ENCODE results near the gene IL4R. TPM values are rescaled to one million over a fixed set of nuclear protein-coding genes. Genes with fewer than 3 reads are reported as not detected.
"Not testable (repeated sequence)": the region's sequence is repeated elsewhere in the genome, so short reads cannot be mapped to it uniquely, and the experiment has no call there.

Gene IL4R
- polyA plus RNA-seq, 3 donors = 14.3 to 17.3 (median 14.5) TPM

DNA sequence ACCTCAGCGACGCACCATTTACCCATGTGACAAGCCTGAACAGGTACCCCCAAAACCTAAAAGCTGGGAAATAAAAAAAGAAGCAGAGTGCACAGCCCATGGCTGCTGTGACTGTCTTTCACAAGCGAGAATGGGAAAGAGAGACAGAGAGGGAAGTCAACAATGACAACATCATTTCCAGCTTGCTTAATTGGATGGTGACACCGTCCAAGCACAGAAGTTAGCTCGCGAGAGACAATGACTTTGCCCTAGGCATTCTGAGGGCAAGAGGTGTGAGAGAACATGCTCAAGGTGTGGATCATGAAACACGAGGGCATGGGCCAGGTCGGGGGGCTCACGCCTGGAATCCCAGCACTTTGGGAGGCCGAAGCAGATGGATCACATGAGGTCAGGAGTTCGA lies 25.9 kb upstream of the IL4R start:
- DNase-seq (ENCODE audit: low read depth in 3 of 3, low spot score in 2 of 3) = no peak

DNA sequence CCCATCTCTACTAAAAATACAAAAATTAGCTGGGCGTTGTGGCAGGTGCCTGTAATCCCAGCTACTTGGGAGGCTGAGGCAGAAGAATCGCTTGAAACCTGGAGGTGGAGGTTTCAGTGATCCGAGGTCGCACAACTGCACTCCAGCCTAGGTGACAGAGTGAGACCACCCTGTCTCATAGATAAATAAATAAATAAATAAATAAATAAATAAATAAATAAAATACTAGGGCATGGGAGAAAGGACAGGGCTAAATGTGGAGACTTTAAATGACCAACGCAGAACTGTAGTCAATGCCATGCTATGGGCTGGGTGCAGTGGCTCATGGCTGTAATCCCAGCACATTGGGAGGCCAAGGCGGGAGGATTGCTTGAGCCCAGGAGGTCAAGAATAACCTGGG lies 25.5 kb upstream of the IL4R start:
- not testable (repeated sequence) for DNase-seq (ENCODE audit: low read depth in 3 of 3, low spot score in 2 of 3)

DNA sequence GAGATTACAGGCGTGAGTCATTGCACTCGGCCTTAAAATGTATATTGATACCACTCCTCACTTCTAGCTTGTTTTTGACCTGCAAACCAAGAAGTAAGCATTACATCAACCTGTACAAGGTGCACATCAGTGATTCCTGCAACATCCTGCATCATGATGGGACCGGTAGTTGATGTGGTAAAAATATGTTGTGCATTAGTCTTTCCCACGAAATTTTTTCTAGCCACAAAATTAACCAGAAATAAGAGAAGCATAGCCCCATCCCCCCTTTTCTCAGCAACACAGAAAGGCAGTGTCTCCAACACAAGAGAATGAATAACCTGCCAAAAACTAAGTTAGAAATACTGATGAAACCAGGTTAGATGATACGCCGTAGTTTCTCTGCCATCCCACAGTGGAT lies 24.1 kb upstream of the IL4R start:
- DNase-seq (ENCODE audit: low read depth in 3 of 3, low spot score in 2 of 3) = no peak

DNA sequence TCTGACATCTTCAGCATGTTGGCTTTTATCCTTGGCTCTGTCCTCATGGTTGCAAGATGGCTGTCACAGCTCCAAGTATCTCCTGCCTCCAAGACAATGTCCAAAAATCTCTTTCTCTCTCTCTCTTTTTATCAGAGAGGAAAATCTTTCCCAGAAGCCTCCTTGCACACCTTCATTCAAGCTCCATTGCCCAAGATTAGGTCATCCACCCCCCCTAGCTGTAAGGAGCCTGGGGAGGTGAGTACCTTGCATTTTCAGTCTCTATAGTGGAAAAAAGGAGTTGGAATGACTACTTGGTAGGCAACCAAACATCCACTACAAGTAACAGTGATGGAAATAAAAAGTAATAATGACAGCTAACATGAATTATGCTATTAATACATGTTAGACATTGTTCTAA lies 23.2 kb upstream of the IL4R start:
- no peak for DNase-seq (ENCODE audit: low read depth in 3 of 3, low spot score in 2 of 3)

- no peak for DNase-seq (ENCODE audit: low read depth in 3 of 3, low spot score in 2 of 3)
These were observed 22.7 kb upstream of the IL4R start for GRCh38 chr16:27291106-27291505.

GRCh38 chr16:27291722-27292240 lies 22.0 kb upstream of the IL4R start:
- DNase-seq (ENCODE audit: low read depth in 3 of 3, low spot score in 2 of 3) = no peak

DNA sequence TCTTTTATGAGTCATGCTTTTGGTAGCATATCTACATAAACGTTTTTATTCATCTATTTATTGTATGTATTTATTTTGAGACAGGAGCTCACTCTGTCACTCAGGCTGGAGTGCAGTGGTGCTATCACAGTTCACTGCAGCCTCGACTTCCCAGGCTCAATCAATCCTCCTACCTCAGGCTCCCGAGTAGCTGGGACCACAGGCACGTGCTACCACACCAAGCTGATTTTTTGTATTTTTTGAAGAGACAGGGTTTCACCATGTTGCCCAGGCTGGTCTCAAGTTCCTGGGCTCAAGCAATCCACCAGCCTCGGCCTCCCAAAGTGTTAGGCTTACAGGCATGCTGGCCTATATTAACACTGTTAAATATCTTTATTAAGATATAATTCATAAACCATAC lies 20.4 kb upstream of the IL4R start:
- no peak for DNase-seq (ENCODE audit: low read depth in 3 of 3, low spot score in 2 of 3)

- no peak for DNase-seq (ENCODE audit: low read depth in 3 of 3, low spot score in 2 of 3)
These were observed 15.6 kb upstream of the IL4R start for GRCh38 chr16:27298132-27298531.

- DNase-seq (ENCODE audit: low read depth in 3 of 3, low spot score in 2 of 3) = no peak
These were observed 12.4 kb upstream of the IL4R start for GRCh38 chr16:27301236-27301861.

DNA sequence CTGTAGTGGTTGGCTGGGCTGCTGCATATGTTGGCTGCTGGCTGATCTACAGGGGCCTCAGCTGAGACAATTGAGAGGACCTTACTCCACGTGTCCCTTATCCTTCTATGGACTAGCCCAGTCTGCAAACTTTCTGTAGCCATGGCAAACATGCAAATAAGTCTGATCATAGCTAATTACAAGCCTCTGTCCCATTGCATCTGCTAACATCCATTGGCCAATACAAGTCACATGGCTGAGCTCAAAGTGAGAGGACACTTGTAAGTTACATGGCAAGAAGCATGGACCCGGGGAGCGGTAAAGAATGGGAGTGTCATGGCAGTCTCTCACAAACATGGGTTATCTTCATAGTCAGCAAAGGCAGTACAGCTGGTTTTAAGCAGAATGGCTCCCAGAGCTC lies 11.6 kb upstream of the IL4R start:
- DNase-seq (ENCODE audit: low read depth in 3 of 3, low spot score in 2 of 3) = no peak

- no peak for DNase-seq (ENCODE audit: low read depth in 3 of 3, low spot score in 2 of 3)
These were observed 10.3 kb upstream of the IL4R start for GRCh38 chr16:27303256-27304100.

DNA sequence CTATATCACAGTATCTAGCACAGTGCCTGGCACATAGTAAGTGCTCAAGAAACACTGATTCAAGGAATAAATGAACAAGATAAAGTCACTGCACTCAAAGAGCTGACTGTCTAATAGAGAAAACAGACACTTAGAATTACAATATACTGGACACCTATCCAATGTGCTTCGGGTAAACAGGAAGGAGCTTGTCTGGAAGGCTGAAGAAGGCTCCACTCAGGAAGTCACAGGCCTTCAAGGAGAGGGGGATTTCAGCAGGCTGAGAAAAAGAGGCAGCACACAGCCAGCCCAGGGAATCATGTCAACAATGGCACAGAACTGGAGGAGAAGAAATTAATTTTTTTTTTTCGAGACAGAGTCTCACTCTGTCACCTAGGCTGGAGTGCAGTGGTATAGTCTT lies 9.7 kb upstream of the IL4R start:
- no peak for DNase-seq (ENCODE audit: low read depth in 3 of 3, low spot score in 2 of 3)

DNA sequence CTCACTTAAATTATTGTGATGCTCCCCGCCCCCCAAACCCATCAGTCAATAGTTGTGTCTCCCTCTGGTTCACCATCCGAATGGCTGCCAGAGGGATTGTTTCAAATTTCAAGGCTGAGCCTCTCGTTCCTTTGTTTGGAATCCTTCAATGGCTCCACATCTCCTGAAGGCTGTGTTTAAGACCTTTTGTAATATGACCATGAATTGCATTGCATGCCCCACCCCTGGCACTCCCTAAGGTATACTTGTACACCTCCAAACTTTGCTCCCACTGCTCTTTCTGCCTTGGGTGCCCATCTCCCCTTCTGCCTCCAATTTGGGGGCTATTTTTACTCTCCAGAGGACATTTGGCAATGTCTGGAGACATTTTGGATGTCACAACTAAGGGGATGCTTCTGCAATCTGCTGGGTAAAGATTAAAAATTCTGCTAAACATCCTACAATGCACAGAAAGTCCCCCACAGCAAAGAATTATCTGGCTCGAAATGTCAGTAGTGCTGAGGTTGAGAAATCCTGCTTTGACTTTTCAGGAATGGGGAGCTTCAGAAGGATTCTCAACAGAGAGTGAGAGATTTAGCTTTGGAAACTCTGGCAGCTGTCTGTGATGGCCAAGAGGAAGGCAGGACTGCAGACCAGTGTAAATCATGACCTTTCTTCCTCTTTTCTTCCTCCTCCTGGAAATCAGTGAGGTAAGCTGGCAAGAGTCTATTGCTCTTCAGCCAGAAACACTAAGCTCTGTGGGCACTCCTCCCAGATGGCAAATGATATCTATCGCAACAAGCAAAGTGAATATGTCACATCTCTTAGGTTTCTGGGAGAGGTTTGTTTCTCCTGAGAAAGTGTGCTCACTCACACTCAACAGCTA lies 8.7 kb upstream of the IL4R start:
- DNase-seq (ENCODE audit: low read depth in 3 of 3, low spot score in 2 of 3) = no peak

DNA sequence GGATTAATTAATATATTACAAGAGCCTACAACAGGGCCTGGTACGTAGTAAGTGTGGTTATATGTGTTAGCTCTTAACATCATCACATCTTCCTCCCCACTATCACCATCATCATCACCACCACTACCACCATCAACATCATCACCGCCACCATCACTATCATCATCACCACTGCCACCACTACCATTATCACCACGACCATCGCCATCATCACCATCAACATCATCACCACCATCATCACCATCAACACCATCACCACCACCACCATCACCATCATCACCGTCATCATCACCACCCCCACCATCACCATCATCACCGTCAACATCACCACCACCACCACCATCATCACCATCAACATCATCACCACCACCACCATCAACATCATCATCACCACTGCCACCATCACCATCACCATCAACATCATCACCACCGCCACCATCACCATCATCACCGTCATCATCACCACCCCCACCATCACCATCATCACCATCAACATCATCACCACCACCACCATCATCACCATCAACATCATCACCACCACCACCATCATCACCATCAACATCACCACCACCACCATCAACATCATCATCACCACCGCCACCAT lies 7.8 kb upstream of the IL4R start:
- DNase-seq (ENCODE audit: low read depth in 3 of 3, low spot score in 2 of 3) = no peak

GRCh38 chr16:27308792-27309191 lies 5.0 kb upstream of the IL4R start:
- no peak for DNase-seq (ENCODE audit: low read depth in 3 of 3, low spot score in 2 of 3)

GRCh38 chr16:27310576-27311447 lies 3.0 kb upstream of the IL4R start:
- DNase-seq (ENCODE audit: low read depth in 3 of 3, low spot score in 2 of 3) = no peak

DNA sequence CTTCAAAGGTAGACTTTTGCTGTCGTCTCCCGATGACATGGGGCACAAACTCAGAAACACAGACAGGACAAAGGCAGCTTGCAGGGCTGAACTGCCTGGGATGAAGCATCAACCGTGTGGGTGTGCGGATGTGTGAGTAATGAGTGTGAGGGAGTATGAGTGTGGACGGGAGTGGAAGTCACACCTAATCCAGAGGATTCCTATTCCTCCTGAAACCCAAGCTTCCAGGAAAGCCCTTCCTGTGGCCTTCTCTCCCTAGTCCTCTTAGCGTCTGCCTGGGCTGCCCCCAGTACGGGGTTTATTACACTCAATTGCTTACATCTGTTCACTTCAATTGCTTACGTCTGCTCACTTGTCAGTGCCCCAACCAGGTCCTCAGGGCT lies 2.3 kb upstream of the IL4R start:
- no peak for DNase-seq (ENCODE audit: low read depth in 3 of 3, low spot score in 2 of 3)

DNA sequence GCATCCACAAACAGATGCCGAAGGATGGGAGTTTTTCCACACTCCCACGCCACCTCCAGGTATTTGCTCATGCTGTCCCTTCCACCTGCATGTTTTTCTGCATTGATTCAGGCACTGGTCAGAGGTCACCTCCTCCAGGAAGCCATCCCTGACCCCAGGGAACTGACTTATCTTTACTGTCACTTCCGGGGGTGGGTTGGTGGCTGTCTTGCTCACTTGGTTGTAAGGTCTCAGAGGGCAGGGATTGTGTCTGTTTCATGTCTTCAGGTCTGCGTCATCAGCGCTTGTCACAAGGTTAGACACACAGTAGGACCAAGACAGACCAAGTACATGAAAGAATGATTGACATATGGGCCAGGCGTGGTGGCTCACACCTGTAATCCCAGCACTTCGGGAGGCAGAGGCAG lies 1.9 kb upstream of the IL4R start:
- no peak for DNase-seq (ENCODE audit: low read depth in 3 of 3, low spot score in 2 of 3)

GRCh38 chr16:27312580-27313421 lies 973 bp upstream of the IL4R start:
- no peak for DNase-seq (ENCODE audit: low read depth in 3 of 3, low spot score in 2 of 3)
